Loucy (cell line): ENCODE results near the gene AMOTL2.

ENCODE experiments used
- H2AFZ ChIP-seq: fragments of 200-600 bp; sonication (generic); 2 replicates; pipeline ENCODE4 v1.6.0; 2016; ENCODE audit warnings: antibody characterized with exemption, mild to moderate bottlenecking, low read length, moderate library complexity
- H3F3A ChIP-seq: fragments of 200-600 bp; 2 replicates; pipeline ENCODE4 v1.6.0; 2016; ENCODE audit warnings: antibody characterized with exemption, low read depth, mild to moderate bottlenecking
- H3K27me3 ChIP-seq: fragments of 200-600 bp; sonication (generic); 2 replicates; pipeline ENCODE4 v1.6.1; 2014; ENCODE audit warnings: low read length, mild to moderate bottlenecking; ENCODE audit not compliant: insufficient read depth, poor library complexity, severe bottlenecking
- H3K36me3 ChIP-seq: fragments of 200-600 bp; sonication (generic); 2 replicates; pipeline ENCODE4 v1.6.1; 2016; ENCODE audit warnings: low read length; ENCODE audit not compliant: insufficient read depth
- H3K4me1 ChIP-seq: fragments of 200-600 bp; sonication (generic); 2 replicates; pipeline ENCODE4 v1.5.1; 2014; ENCODE audit warnings: low read length, mild to moderate bottlenecking; ENCODE audit not compliant: insufficient read depth, poor library complexity, severe bottlenecking
- H3K4me2 ChIP-seq: fragments of 200-600 bp; sonication (generic); 2 replicates; pipeline ENCODE4 v1.6.0; 2014; ENCODE audit warnings: antibody characterized with exemption, low read length, low read depth, mild to moderate bottlenecking; ENCODE audit not compliant: poor library complexity, severe bottlenecking
- H3K4me3 ChIP-seq: fragments of 200-600 bp; sonication (generic); 2 replicates; pipeline ENCODE4 v1.5.1; 2014; ENCODE audit warnings: low read length, mild to moderate bottlenecking, mixed read lengths; ENCODE audit not compliant: poor library complexity, severe bottlenecking
- H3K79me2 ChIP-seq: fragments of 200-600 bp; sonication (generic); 2 replicates; pipeline ENCODE4 v1.6.1; 2014; ENCODE audit warnings: low read length; ENCODE audit not compliant: insufficient read depth
- H3K9ac ChIP-seq: fragments of 200-600 bp; sonication (generic); 2 replicates; pipeline ENCODE4 v1.6.0; 2014; ENCODE audit warnings: mild to moderate bottlenecking, low read depth, low read length, moderate library complexity; ENCODE audit not compliant: poor library complexity, severe bottlenecking
- H3K9me2 ChIP-seq: fragments of 200-600 bp; sonication (generic); replicated peaks from 2 replicates; pipeline ENCODE4 v1.6.1; 2016; ENCODE audit warnings: low read depth, low read length, mixed read lengths
- H3K9me3 ChIP-seq: fragments of 200-600 bp; sonication (generic); 2 replicates; pipeline ENCODE4 v1.6.1; 2014; ENCODE audit warnings: mild to moderate bottlenecking, antibody characterized with exemption, low read length, low read depth; ENCODE audit not compliant: insufficient read depth
- H4K20me1 ChIP-seq: fragments of 200-600 bp; sonication (generic); 2 replicates; pipeline ENCODE4 v1.6.0; 2014; ENCODE audit warnings: antibody characterized with exemption, low read length, mild to moderate bottlenecking; ENCODE audit not compliant: insufficient read depth, poor library complexity, severe bottlenecking
- EZH2phosphoT487 ChIP-seq: fragments of 200-600 bp; IDR thresholded peaks from 2 replicates; pipeline ENCODE4 v1.6.1; 2018; ENCODE audit warnings: antibody characterized with exemption, mild to moderate bottlenecking, moderate library complexity, borderline replicate concordance
- TF ChIP-seq, protein P1 (sequence below): fragments of 200-600 bp; sonication (generic); conservative IDR thresholded peaks from 2 replicates; pipeline ENCODE4 v1.5.1; 2014; ENCODE audit warnings: mild to moderate bottlenecking, antibody characterized with exemption, low read length

The AMOTL2 gene

DNA sequence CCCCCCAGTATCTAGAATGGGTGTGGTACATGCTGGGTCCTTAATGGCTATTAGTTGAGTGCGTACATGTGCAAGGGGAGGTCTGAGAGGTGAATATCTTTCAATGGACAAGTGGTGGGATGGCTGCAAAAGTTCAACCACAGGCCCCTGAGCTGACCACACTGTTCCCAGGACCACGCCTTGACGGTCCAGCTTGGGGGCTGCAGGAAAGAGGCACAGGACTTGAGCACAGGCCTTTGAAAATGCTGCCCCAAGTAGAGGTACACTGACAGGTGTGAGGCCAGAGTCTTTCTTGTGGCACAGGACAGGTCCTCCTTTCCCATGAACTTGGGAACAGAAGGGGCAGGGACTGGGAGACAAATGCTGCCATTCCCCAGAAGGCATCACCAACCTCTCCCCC lies 24.0 kb downstream of the AMOTL2 start:
- no peak overlapping the region for H2AFZ ChIP-seq
- no peaks in the 10 kb centered on the region for H3K27me3 ChIP-seq
- no peaks in the 10 kb centered on the region for H3K9me3 ChIP-seq
- H3K79me2 ChIP-seq = no peaks in the 10 kb centered on the region
- H3F3A ChIP-seq = no peaks in the 10 kb centered on the region
- no peaks in the 10 kb centered on the region; the same call in 1 of the 2 replicates for H3K36me3 ChIP-seq
- no peak overlapping the region for H3K4me3 ChIP-seq
- peaks cover 2% of the 10 kb centered on the region for H3K4me1 ChIP-seq
- no peak overlapping the region for H3K9ac ChIP-seq
- TF ChIP-seq EZH2phosphoT487 = no peak
- TF ChIP-seq, protein P1, sequence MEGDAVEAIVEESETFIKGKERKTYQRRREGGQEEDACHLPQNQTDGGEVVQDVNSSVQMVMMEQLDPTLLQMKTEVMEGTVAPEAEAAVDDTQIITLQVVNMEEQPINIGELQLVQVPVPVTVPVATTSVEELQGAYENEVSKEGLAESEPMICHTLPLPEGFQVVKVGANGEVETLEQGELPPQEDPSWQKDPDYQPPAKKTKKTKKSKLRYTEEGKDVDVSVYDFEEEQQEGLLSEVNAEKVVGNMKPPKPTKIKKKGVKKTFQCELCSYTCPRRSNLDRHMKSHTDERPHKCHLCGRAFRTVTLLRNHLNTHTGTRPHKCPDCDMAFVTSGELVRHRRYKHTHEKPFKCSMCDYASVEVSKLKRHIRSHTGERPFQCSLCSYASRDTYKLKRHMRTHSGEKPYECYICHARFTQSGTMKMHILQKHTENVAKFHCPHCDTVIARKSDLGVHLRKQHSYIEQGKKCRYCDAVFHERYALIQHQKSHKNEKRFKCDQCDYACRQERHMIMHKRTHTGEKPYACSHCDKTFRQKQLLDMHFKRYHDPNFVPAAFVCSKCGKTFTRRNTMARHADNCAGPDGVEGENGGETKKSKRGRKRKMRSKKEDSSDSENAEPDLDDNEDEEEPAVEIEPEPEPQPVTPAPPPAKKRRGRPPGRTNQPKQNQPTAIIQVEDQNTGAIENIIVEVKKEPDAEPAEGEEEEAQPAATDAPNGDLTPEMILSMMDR = no peak
- no peaks in the 10 kb centered on the region for H4K20me1 ChIP-seq
- H3K4me2 ChIP-seq = no peak overlapping the region
- H3K9me2 ChIP-seq = no peaks in the 10 kb centered on the region

DNA sequence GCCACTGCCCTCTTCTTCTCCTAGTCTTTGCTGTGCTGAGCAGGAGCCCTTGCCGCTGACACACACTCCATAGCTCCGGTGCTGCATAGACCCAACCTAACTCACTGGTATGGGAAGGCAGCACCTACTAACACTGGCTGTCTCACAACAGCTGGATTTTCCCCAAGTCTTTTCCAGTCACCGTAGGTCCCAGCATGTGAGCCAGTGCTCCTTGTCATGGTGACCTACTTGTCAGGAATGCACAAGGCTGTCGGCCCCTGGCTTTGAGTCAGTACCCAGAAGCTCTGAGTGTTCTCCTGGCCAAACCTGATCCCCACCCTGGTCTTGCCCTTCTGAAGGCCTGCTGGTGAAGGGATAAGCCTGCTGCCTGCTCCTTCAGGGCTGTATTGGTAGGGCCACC lies 25.7 kb downstream of the AMOTL2 start:
- Histone ChIP-seq H3K79me2 (no peaks in the 10 kb centered on the region), H2AFZ (no peak overlapping the region), H3K9ac (no peak overlapping the region), H3K4me2 (no peak overlapping the region), H3K4me1 (peaks cover 12% of the 10 kb centered on the region), H3K36me3 (no peaks in the 10 kb centered on the region; the same call in 1 of the 2 replicates), H3F3A (no peaks in the 10 kb centered on the region), H3K27me3 (no peaks in the 10 kb centered on the region), H4K20me1 (no peaks in the 10 kb centered on the region), H3K9me2 (no peaks in the 10 kb centered on the region), H3K4me3 (no peak overlapping the region), H3K9me3 (no peaks in the 10 kb centered on the region)
- TF ChIP-seq, protein P1 = no peak
- no peak for TF ChIP-seq EZH2phosphoT487

DNA sequence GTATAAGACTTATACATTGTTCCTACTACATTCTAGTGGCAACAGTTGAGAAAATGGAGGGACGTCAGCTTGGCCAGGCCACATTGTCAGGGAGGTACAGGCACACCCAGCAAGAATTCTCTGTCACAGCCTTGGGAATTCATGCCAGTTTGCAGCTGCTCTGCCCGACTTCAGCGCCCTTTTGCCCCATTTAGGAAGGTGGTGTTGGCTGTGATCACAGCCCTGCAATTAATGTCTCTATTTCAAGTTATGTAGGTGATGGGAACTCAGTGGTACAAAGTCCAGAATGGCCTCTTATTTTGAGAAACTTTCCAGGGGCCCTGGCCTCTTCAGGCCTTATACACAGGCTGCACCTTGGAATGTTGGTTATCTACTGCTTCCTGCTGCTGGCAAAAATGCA lies 26.7 kb downstream of the AMOTL2 start:
- H3K4me3 ChIP-seq = no peak overlapping the region
- H3K27me3 ChIP-seq = no peaks in the 10 kb centered on the region
- no peaks in the 10 kb centered on the region for H3K79me2 ChIP-seq
- no peak overlapping the region for H2AFZ ChIP-seq
- H3K9ac ChIP-seq = no peak overlapping the region
- H3F3A ChIP-seq = no peaks in the 10 kb centered on the region
- no peaks in the 10 kb centered on the region for H4K20me1 ChIP-seq
- TF ChIP-seq EZH2phosphoT487 = no peak
- TF ChIP-seq, protein P1 = no peak
- no peaks in the 10 kb centered on the region for H3K9me3 ChIP-seq
- H3K9me2 ChIP-seq = no peaks in the 10 kb centered on the region
- peaks cover 12% of the 10 kb centered on the region for H3K4me1 ChIP-seq
- H3K36me3 ChIP-seq = no peaks in the 10 kb centered on the region; the same call in 1 of the 2 replicates
- no peak overlapping the region for H3K4me2 ChIP-seq
